ENCODE data around the gene CEBPZ.
"Not testable (repeated sequence)": the region's sequence is repeated elsewhere in the genome, so short reads cannot be mapped to it uniquely, and the experiment has no call there.

Gene CEBPZ

DNA sequence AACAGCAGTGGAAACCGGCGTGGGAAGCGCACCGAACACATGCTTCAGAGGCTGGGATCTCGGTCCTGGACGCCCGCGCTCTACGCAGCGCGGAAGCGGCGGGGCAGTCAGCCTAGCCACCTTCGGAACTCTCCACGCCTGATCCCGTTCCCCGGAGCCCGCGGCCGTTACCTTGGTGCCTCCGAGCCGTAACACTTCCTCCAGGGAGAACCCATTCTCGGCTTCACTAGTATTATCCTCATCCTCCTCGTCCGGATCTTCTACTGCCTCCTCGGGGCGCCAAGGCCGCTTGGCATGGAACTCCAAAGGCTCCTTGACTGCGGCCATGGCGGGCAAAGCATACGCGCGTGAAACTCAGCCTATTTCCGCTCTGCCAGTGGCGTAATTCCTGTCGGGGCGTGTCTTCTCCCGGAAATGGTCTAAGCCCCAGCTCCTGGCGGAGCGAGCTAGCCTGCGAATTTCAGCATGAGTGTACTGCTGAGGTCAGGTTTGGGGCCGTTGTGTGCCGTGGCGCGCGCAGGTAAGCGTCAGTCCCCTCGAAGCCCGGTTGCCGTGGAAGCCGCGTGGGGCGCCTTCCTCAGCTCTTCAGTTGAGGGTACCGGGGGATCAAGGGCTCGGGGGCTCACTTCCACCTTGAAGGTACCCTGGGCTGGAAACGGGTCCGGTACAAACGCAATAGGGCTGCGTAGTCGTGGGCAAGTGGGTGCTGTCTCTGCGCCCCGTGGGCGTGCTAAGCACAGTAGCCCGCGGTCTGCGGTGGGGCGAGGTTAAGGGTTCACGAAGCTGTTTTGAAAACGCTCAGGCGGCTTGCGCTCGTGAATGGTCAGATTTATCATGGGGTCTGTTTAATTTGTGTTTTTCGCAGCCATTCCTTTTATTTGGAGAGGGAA, at the start of gene CEBPZ, which contains the start of gene NDUFAF7:
CEBPZ (minus strand) TSS at position 356 of the 890 bp plus-strand sequence; CDS start at position 327, 29 bp downstream.
NDUFAF7 (plus strand) TSS at position 418 of the 890 bp plus-strand sequence; CDS start at position 466, 48 bp downstream.
- DNase-seq, result peak; percentile 65

DNA sequence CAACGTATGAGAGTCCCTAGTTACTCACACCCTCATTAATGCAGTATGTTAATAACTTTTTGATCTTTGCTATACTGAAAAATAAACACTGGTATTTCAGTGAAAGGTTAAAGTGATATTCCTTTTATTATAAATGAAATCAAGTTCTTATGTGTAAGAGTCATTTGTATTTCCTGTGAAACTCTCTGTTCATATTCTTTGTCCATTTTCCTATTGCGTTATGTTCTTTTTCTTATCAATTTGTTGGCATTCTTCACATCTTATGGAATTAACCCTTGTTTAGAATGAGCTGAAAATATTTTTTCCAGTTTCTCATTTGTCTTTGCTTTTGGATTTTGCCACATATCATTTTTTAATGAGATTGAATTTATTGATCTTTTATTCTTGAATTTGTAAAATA, 44.9 kb upstream of the CEBPZ start:
- DNase-seq, result no peak

DNA sequence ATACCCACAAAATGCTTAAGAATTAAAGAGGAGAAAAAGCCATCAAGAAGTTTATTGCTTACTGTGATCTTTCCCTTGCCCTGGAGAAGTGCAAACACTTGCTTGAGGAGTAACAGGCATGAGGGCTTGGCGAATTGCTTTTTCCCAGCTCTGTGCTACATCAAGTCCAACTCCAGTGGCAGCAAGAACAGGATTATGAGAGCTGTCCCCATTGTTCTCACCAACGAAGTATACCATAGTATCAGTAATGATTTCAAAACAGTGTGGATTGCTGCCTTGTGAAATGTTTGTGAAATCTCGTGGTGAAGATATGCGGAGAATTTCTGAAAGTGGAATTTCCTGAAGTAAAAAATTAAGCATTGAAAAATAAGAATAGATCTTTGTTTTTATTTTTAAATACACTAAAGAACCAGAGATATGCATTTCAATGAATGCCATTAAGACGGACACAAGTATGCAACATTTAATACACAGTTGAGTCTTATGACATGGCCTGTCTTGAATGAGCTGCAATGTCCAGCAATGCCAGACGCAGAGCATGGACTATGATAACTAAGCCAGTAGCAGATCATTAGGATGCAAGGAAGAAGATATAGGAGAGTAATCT, 43.1 kb upstream of the CEBPZ start:
- DNase-seq, result no peak

GRCh38 chr2:37271376-37272067, 40.1 kb upstream of the CEBPZ start:
- no peak for DNase-seq

DNA sequence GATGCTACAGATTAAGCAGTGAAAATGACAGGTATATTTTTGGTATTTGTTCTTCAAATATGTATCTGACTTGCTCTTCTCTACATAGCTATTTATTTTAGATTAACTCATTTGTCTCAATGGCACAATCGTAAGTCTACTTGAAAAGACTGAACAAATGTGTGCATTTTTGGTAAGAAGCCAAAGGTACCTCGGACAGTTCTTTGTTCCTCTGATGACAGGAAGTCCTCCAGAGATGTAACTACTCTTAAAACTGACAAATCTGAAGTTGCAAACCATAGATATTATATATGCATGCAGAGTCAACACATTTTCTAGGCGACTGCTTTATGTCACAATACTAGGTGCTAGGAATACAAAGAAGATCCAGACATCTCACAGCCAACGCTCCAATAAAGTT, 36.7 kb upstream of the CEBPZ start:
- DNase-seq, result no peak

DNA sequence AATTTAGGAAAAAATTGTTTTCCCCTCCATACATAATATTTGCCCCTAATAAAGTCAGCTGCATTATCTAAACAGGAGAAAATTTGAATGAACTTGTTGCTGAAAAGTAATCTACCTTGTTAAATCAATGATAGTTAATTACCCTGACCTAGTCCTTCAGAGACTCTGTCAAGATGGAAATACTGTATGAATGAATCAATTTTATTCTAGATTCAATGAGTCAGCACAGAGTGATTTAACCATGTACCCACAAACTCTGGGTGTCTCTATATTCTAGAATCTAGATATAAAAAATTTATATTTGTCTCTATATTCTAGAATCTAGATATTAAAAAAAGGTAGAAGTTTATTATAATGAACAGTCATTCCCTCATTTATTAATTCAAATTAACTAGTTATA, 36.3 kb upstream of the CEBPZ start:
- no peak for DNase-seq

GRCh38 chr2:37263839-37264238, 32.4 kb upstream of the CEBPZ start:
- no peak for DNase-seq

DNA sequence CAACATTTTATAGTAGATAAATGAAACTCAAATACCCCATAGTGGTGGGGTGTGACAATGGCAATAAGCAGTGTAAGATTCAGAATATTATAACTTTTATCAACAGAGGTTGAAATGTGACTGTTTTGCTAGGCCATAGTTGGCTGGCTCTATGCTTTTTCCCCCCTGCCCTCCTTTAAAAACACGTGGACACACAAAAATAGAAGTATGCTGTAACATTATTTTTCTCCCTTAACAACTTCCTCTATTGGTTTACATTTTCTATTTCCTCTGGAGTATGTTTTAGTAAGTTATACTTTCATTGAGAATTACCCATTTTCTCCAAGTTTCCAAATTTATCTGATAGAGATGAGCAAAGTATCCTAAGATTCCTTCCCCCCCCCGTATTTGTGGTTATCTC, 31.1 kb upstream of the CEBPZ start:
- no peak for DNase-seq

- DNase-seq, result no peak
Observed at GRCh38 chr2:37250869-37251740, 19.7 kb upstream of the CEBPZ start.

- no peak for DNase-seq
Observed at GRCh38 chr2:37246205-37246604, 14.8 kb upstream of the CEBPZ start.

DNA sequence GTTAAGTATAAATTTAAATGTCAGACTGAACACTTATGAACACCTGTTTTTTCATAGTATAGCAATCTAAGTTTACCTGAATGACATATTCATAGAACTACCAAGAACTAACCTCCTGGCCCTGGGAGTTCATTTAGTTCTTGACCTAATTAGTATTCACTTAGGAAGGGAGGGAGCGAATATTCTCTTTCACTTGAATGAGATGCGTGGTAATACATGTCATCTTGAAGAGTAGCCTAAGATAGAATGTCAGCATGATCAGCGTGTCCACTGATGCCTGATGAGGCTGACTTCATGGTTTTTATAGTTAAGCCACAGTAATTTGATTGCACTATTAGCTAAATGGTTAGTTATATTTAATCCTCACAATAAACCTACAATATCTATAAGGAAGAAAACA, 13.4 kb upstream of the CEBPZ start:
- no peak for DNase-seq

GRCh38 chr2:37244017-37244416, 12.6 kb upstream of the CEBPZ start:
- no peak for DNase-seq

GRCh38 chr2:37243435-37243834, 12.0 kb upstream of the CEBPZ start:
- no peak for DNase-seq

- DNase-seq, result no peak
Observed at GRCh38 chr2:37232131-37232933, 936 bp upstream of the CEBPZ start.

GRCh38 chr2:37230581-37230980, 815 bp downstream of the CEBPZ start:
- DNase-seq, result no peak

- no peak for DNase-seq
Observed at GRCh38 chr2:37228788-37229187, 2.6 kb downstream of the CEBPZ start.

DNA sequence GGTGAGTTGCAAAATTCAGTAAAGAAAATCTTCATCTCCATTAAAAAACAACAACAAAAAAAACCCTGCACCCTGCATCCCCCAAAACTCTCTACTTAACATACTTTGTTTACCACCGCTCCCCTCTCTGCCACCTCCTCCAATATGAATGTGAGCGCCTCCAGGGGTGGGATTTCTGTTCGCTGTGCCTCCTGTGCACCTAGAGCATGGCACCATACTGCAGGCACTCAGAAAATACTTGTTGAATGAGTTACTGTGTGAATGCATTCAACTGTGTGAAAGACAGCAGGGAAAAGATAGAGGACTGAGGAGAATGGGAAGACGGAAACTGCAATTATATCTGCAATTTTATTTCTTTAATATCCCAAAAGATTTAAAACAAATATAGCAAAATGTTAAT, 4.5 kb downstream of the CEBPZ start:
- no peak for DNase-seq

DNA sequence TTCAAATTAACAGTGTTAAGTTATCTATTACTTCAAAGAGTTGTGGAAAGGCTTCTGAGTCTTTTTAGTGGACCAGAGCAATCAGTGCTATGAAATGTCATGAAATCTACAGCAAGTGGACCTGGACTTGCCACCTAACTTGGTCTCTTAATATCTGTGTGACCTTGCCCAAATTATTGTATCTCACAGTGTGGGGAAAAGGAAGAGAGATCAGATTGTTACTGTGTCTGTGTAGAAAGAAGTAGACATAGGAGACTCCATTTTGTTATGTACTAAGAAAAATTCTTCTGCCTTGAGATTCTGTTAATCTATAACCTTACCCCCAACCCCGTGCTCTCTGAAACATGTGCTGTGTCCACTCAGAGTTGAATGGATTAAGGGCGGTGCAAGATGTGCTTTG, 6.3 kb downstream of the CEBPZ start:
- DNase-seq, result not testable (repeated sequence)

DNA sequence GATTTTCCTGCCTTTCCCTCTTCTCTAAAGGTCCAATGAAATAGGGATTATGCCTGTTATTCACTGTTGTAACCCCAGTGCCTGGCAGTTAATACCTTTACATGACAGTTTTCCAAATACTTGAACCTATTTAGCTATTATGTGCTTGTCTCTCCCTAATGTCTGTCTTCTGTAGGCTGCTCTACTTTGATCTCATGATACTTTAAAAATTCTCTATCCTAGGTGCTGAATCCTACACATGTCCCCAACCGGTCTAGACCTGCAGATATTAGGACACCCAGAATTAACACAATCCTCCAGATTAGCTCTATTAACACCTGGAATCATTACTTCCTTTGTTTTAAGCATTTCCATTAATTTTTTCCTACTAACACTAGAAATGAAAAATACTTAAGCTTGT, 7.3 kb downstream of the CEBPZ start:
- no peak for DNase-seq

DNA sequence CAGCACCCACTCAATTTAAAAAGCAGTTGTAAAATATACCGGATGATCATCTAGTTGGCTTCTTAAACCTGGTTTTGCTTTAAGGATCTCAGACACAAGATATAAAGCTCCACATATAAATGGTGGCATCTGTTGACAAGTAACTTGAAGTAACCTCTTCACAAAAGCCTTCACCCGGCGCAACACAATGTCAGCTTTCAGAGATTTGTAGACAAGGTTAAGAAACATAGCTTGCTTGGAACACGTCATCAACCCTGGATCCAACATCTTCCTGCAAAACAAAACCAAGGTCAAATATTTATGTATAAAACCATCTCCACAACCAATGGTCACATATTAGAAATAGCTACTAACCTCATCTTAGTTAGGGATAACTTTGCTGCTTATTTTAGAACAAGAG, 8.3 kb downstream of the CEBPZ start:
- DNase-seq, result no peak

- DNase-seq, result no peak
Observed at GRCh38 chr2:37219046-37219445, 12.3 kb downstream of the CEBPZ start.

GRCh38 chr2:37215250-37215649, 16.1 kb downstream of the CEBPZ start:
- DNase-seq, result no peak
